ENCODE results near the gene GLRA1. TPM values are rescaled to one million over a fixed set of nuclear protein-coding genes. Genes with fewer than 3 reads are reported as not detected.
A peak's percentile ranks its signal among the peaks of the same experiment; 100 is the strongest.

Gene GLRA1
- polyA plus RNA-seq, 3 donors = not detected

DNA sequence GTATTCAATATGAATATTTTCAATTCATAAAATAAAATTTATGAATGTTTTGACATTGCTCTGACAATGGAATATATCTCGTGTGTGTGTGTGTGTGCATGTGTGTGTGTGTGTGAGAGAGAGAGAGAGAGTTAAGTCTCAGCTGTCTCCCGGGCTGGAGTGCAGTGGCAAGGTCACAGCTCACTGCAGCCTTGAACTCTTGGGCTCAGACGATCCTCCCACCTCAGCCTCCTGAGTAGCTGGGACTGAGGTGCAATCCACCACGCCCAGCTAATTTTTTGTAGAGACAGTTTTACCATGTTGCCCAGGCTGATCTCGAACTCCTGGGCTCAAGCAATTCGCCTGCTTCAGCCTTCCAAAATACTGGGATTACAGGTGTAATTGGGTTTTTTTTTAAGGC, 136.8 kb downstream of the GLRA1 start:
- H3K4me1 ChIP-seq (ENCODE audit: control insufficient read depth in 1 of 2, insufficient read depth in 2 of 2, low read length in 2 of 2) = peaks cover 0 to 3% of the 10 kb centered on the region in 2 donors
- peaks cover 54 to 59% of the 10 kb centered on the region in 2 donors for H3K36me3 Mint-ChIP-seq
- peaks cover 89% of the 10 kb centered on the region for H3K79me2 ChIP-seq (ENCODE audit: insufficient read depth, low read length)
- DNase-seq = no peak
- H3K9me3 ChIP-seq (replicated peaks in 1 of 2; ENCODE audit: control insufficient read depth in 1 of 2, insufficient read depth in 1 of 2, low read length in 2 of 2) = no peaks in the 10 kb centered on the region
- H2AFZ ChIP-seq (ENCODE audit: insufficient read depth, low read depth, low read length, poor library complexity, severe bottlenecking) = no peak overlapping the region
- intact Hi-C loops (cut with micrococcal nuclease) = no loop called here
- no peak overlapping the region for H3K27ac ChIP-seq (ENCODE audit: low read depth in 1 of 2, low read length in 2 of 2)
- 100% methylated on average over 2 of the region's 6 CpGs for WGBS (ENCODE audit: insufficient coverage)
- peaks cover 70% of the 10 kb centered on the region for H4K20me1 ChIP-seq (ENCODE audit: insufficient read depth, low read length)
- no peaks in the 10 kb centered on the region for H3K9me3 Mint-ChIP-seq
- H3K4me2 ChIP-seq (replicated peaks; ENCODE audit: extremely low read depth, low read length, poor library complexity, severe bottlenecking) = no peak overlapping the region
- peak overlapping the region in 1 of 7 donors; percentile 73 for H3K27ac Mint-ChIP-seq
- TF ChIP-seq CTCF (IDR thresholded peaks at IDR 0.05) = no peak
- peaks cover 12% of the 10 kb centered on the region for H3K4me1 Mint-ChIP-seq
- no peaks in the 10 kb centered on the region for H3K27me3 ChIP-seq (ENCODE audit: control insufficient read depth in 2 of 2, insufficient read depth in 2 of 2, low read length in 2 of 2)
- H3K9ac ChIP-seq (ENCODE audit: insufficient read depth, low read length, poor library complexity, severe bottlenecking) = no peak overlapping the region
- no peaks in the 10 kb centered on the region for H3K27me3 Mint-ChIP-seq (ENCODE audit: low read depth in 3 of 3)
- no peak overlapping the region for H3K4me3 Mint-ChIP-seq
- H3K4me3 ChIP-seq (replicated peaks in 1 of 3; ENCODE audit: low read depth in 2 of 3, low read length in 3 of 3) = no peak overlapping the region
- peaks cover 45 to 67% of the 10 kb centered on the region in 2 donors for H3K36me3 ChIP-seq (replicated peaks in 1 of 2; ENCODE audit: control insufficient read depth in 1 of 2, insufficient read depth in 2 of 2, low read length in 2 of 2)

DNA sequence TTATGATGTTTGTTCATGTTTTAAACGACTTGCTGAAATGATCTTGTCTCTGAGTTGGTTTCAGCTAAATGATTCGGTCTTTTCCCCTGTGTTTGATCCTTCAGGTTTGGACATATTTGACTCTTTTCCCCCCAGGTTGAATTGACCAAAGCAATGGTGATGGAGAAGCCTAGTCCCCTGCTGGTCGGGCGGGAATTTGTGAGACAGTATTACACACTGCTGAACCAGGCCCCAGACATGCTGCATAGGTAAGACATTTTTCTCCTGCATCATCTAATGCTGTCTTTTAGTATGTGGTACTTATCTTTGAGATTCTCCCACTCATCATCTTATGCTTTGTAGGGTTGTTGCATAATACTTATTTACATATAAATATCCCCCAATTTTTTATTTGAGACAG, 138.2 kb downstream of the GLRA1 start:
- Histone ChIP-seq H3K27me3 (ENCODE audit: control insufficient read depth in 2 of 2, insufficient read depth in 2 of 2, low read length in 2 of 2) (no peaks in the 10 kb centered on the region), H3K4me1 (ENCODE audit: control insufficient read depth in 1 of 2, insufficient read depth in 2 of 2, low read length in 2 of 2) (peaks cover 0 to 3% of the 10 kb centered on the region in 2 donors), H3K27ac (ENCODE audit: low read depth in 1 of 2, low read length in 2 of 2) (peak overlapping the region in 1 of 2 donors; percentile 41), H3K36me3 (replicated peaks in 1 of 2; ENCODE audit: control insufficient read depth in 1 of 2, insufficient read depth in 2 of 2, low read length in 2 of 2) (peaks cover 35 to 54% of the 10 kb centered on the region in 2 donors), H4K20me1 (ENCODE audit: insufficient read depth, low read length) (peaks cover 78% of the 10 kb centered on the region), H3K9me3 (replicated peaks in 1 of 2; ENCODE audit: control insufficient read depth in 1 of 2, insufficient read depth in 1 of 2, low read length in 2 of 2) (no peaks in the 10 kb centered on the region), H3K4me3 (replicated peaks in 1 of 3; ENCODE audit: low read depth in 2 of 3, low read length in 3 of 3) (no peak overlapping the region), H3K4me2 (replicated peaks; ENCODE audit: extremely low read depth, low read length, poor library complexity, severe bottlenecking) (no peak overlapping the region), H3K9ac (ENCODE audit: insufficient read depth, low read length, poor library complexity, severe bottlenecking) (no peak overlapping the region), H2AFZ (ENCODE audit: insufficient read depth, low read depth, low read length, poor library complexity, severe bottlenecking) (no peak overlapping the region), H3K79me2 (ENCODE audit: insufficient read depth, low read length) (peaks cover 91% of the 10 kb centered on the region)
- no peak for DNase-seq
- peaks cover 41 to 47% of the 10 kb centered on the region in 2 donors for H3K36me3 Mint-ChIP-seq
- TF ChIP-seq CTCF (IDR thresholded peaks at IDR 0.05) = no peak
- peaks cover 15% of the 10 kb centered on the region for H3K4me1 Mint-ChIP-seq
- H3K27ac Mint-ChIP-seq = peak overlapping the region in 3 of 7 donors; percentile 34 to 68 (median 64)
- H3K27me3 Mint-ChIP-seq (ENCODE audit: low read depth in 3 of 3) = no peaks in the 10 kb centered on the region
- H3K4me3 Mint-ChIP-seq = no peak overlapping the region
- WGBS (ENCODE audit: insufficient coverage) = 100% methylated on average over 1 of the region's 4 CpGs
- H3K9me3 Mint-ChIP-seq = no peaks in the 10 kb centered on the region
- intact Hi-C loops (cut with micrococcal nuclease) = no loop called here
